Thyroid gland (tissue), 4 donors: ENCODE data around the gene GRIA1. TPM values are rescaled to one million over a fixed set of nuclear protein-coding genes. Genes with fewer than 3 reads are reported as not detected.

Experiments used
- DNase-seq, 2 donors: peaks; one replicate each; pipeline ENCODE4 v3.0.0-alpha.2; 2019
- H3K27ac ChIP-seq, 3 donors: fragments of 200-600 bp; sonication (generic); 1 replicate in 2 of 3; 2 replicates in 1 of 3; pipeline ENCODE4 v1.5.1; 2016 to 2019; ENCODE audit warnings: mild to moderate bottlenecking in 1 of 3, moderate library complexity in 1 of 3
- H3K27me3 ChIP-seq: fragments of 200-600 bp; sonication (generic); one replicate; pipeline ENCODE4 v1.5.1; 2019
- H3K36me3 ChIP-seq, 2 donors: fragments of 200-600 bp; sonication (generic); one replicate each; pipeline ENCODE4 v1.5.1; 2016 to 2019
- H3K4me1 ChIP-seq, 2 donors: fragments of 200-600 bp; sonication (generic); one replicate each; pipeline ENCODE4 v1.5.1; 2017 to 2019
- H3K4me3 ChIP-seq, 3 donors: fragments of 200-600 bp; sonication (generic); replicated peaks in 1 of 3; 1 replicate in 2 of 3; 2 replicates in 1 of 3; pipeline ENCODE4 v1.5.1; 2016; ENCODE audit warnings: mild to moderate bottlenecking in 1 of 3
- H3K9me3 ChIP-seq: fragments of 200-600 bp; sonication (generic); one replicate; pipeline ENCODE4 v1.5.1; 2017
- POLR2A ChIP-seq, 2 donors: fragments of 450-650 bp; IDR thresholded peaks; one replicate each; pipeline ENCODE4 v1.6.1; 2017; ENCODE audit warnings: antibody characterized with exemption in 2 of 2, mild to moderate bottlenecking in 2 of 2, moderate library complexity in 1 of 2
- WGBS, 2 donors: methylation state at CpG; one replicate each; pipeline ENCODE4 v1.1.5; 2017; 5-methylcytosine and 5-hydroxymethylcytosine counted together
- intact Hi-C: fragments of 100-400 bp; cut with DNase I; formaldehyde crosslinking; loops from one replicate; pipeline ENCODE4 v1.15.1; 2023
- total RNA-seq, 4 donors: library from RNA; depleted of rRNA; stranded (reverse); fragments of >200 nt; gene quantifications; one replicate each; pipeline ENCODE4 v1.2.3, GENCODE V29; 2016
- TF ChIP-seq, protein P1 (sequence below), 6 experiments: fragments of 200-600 bp in 3 of 6; fragments of 450-650 bp in 3 of 6; sonication (generic) in 3 of 6; IDR thresholded peaks; one replicate each; pipeline ENCODE4 v1.5.1; 2016 to 2019; ENCODE audit warnings: antibody characterized with exemption in 6 of 6, mild to moderate bottlenecking in 2 of 6, inconsistent platforms in 1 of 6, moderate library complexity in 1 of 6

Gene GRIA1
- total RNA-seq, 4 donors from 2014 or later: 0.21 to 2.6 (median 0.79) TPM

DNA sequence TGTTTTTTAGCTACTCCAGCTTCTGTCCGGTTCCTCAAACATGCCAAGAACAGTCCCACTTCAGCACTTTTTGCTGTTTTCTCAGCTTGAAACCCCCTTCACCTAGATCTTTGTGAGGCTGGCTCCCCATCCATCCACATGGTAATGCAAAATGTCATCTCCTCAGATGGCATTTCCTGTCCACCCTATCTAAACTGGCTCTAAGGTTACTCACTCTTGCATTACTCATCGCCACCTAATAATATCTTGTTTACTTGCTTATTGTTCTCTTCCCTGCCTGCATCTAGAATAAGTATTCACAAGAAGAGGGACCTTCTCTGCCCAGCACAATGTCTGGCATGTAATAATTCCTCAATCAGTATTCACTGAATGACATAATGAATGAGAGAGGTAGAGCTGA is 328.2 kb downstream of the GRIA1 start:
- Histone ChIP-seq H3K36me3 (no peaks in the 10 kb centered on the region), H3K27me3 (no peaks in the 10 kb centered on the region), H3K27ac (no peak overlapping the region), H3K4me3 (no peak overlapping the region), H3K9me3 (no peaks in the 10 kb centered on the region), H3K4me1 (no peaks in the 10 kb centered on the region)
- TF ChIP-seq POLR2A (IDR thresholded peaks at IDR 0.05): no peak
- TF ChIP-seq, protein P1, sequence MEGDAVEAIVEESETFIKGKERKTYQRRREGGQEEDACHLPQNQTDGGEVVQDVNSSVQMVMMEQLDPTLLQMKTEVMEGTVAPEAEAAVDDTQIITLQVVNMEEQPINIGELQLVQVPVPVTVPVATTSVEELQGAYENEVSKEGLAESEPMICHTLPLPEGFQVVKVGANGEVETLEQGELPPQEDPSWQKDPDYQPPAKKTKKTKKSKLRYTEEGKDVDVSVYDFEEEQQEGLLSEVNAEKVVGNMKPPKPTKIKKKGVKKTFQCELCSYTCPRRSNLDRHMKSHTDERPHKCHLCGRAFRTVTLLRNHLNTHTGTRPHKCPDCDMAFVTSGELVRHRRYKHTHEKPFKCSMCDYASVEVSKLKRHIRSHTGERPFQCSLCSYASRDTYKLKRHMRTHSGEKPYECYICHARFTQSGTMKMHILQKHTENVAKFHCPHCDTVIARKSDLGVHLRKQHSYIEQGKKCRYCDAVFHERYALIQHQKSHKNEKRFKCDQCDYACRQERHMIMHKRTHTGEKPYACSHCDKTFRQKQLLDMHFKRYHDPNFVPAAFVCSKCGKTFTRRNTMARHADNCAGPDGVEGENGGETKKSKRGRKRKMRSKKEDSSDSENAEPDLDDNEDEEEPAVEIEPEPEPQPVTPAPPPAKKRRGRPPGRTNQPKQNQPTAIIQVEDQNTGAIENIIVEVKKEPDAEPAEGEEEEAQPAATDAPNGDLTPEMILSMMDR (IDR thresholded peaks at IDR 0.05): no peak
- 77% methylated on average over 2 of the region's 2 CpGs for WGBS, 2 donors
- DNase-seq: no peak
- intact Hi-C loops: no loop called here

DNA sequence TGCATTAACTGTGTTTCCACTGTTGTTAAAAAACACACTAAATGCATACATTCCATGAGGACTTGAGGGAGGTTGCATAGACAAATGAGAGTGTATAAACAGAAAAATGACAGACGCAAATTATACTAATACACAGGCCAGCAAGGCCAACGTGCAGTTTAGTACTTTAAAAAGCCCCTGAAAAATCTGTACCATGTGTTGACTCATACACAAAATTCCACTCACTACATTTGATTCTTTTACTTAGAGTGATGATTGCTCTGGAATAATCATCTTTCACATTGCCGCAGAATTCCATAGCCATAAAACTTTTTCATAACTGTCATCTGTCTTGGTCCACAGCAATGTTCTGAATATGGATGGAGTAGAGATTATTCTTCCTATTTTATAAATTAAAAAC is 332.6 kb downstream of the GRIA1 start:
- Histone ChIP-seq H3K9me3 (no peaks in the 10 kb centered on the region), H3K36me3 (no peaks in the 10 kb centered on the region), H3K4me3 (no peak overlapping the region), H3K4me1 (no peaks in the 10 kb centered on the region), H3K27ac (no peak overlapping the region), H3K27me3 (no peaks in the 10 kb centered on the region)
- no peak for DNase-seq
- intact Hi-C loops: no loop called here
- 59 to 83% methylated on average over 3 of the region's 3 CpGs for WGBS, 2 donors
- TF ChIP-seq POLR2A (IDR thresholded peaks at IDR 0.05): no peak
- TF ChIP-seq, protein P1 (IDR thresholded peaks at IDR 0.05): no peak

DNA sequence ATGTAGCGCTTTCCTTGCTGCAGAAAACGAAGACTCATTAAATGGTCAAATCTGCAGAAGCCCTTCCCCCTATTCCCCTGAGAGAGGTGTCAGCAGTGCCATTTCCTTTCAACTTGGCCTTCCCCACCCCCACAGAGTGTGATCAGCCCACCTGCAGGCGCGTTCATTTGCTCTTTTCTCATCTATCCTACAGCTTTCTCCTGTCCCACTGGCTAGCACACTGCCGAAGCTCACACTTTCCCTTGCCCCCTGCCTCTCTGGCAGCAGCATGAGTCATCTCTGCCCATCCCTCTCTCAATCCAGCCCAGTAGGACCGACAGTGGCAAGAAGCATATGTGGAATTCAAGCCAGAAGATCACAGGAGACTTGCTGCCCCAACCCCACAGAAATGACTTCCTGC is 334.4 kb downstream of the GRIA1 start:
- Histone ChIP-seq H3K9me3 (no peaks in the 10 kb centered on the region), H3K4me1 (no peaks in the 10 kb centered on the region), H3K36me3 (no peaks in the 10 kb centered on the region), H3K27ac (no peak overlapping the region), H3K4me3 (no peak overlapping the region), H3K27me3 (no peaks in the 10 kb centered on the region)
- WGBS, 2 donors: 51 to 57% methylated on average over 6 of the region's 6 CpGs
- no peak for DNase-seq
- intact Hi-C loops: no loop called here
- TF ChIP-seq, protein P1 (IDR thresholded peaks at IDR 0.05): no peak
- no peak for TF ChIP-seq POLR2A (IDR thresholded peaks at IDR 0.05)

DNA sequence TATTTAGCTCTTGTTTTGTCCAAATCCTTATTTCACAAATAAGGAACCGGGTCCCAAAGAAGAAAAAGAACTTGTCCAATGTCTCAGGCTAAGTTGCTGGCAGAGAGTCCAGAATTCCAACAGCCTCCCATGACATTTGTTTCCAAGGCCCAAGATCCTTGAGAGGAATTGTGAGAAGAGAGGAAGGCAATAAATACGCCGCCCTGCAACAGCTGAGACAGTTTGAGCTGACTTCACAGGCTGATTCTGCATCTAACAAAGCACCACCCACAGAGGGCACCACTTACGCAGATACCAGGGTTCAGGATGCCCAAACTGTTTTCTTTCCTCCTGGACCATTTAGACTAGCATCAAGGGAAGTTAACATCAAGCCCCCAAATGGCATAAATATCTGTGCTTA is 336.9 kb downstream of the GRIA1 start:
- Histone ChIP-seq H3K4me3 (no peak overlapping the region), H3K27me3 (no peaks in the 10 kb centered on the region), H3K4me1 (no peaks in the 10 kb centered on the region), H3K27ac (no peak overlapping the region), H3K36me3 (no peaks in the 10 kb centered on the region), H3K9me3 (no peaks in the 10 kb centered on the region)
- WGBS, 2 donors: 68 to 82% methylated on average over 4 of the region's 4 CpGs
- intact Hi-C loops: no loop called here
- TF ChIP-seq POLR2A (IDR thresholded peaks at IDR 0.05): no peak
- TF ChIP-seq, protein P1 (IDR thresholded peaks at IDR 0.05): no peak
- DNase-seq: no peak

DNA sequence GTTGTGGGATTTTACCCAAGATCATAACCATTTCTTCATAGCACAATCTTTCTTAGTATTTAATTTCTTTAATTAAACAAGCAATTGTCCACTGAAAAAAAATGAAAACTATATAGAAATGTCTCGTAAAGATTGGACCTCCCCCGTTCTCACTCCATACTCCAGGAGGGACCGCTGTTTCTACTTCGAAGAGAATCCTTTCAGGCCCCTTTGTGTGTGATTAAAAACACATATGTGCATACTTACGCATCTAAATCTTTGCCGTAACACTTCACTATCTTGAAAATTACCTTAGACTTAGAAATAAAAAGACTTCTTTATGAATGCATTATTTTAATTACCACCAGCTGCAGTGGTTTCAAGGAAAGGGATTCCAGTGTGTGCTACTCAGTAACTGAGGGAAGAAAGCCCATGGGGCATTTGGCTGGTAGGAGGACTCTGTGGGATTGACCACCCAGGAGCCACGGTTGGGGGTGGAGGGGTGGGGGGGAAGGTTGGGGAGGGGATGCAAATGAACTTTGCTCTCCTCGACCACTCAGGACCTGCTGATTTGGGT is 339.1 kb downstream of the GRIA1 start:
- WGBS, 2 donors: 74 to 76% methylated on average over 8 of the region's 8 CpGs
- Histone ChIP-seq H3K9me3 (no peaks in the 10 kb centered on the region), H3K27ac (no peak overlapping the region), H3K36me3 (no peaks in the 10 kb centered on the region), H3K4me3 (no peak overlapping the region), H3K27me3 (no peaks in the 10 kb centered on the region), H3K4me1 (no peaks in the 10 kb centered on the region)
- TF ChIP-seq, protein P1 (IDR thresholded peaks at IDR 0.05): no peak
- no peak for TF ChIP-seq POLR2A (IDR thresholded peaks at IDR 0.05)
- DNase-seq: no peak
- intact Hi-C loops: no loop called here
